NCI-H2227 (cell line): ENCODE measurements around the gene MPST.
"Not testable (repeated sequence)": the region's sequence is repeated elsewhere in the genome, so short reads cannot be mapped to it uniquely, and the experiment has no call there.

Experiments used
- DNase-seq: peaks from one replicate; lab custom pipeline; 2025; ENCODE audit not compliant: unreplicated experiment; lab: John Stamatoyannopoulos, UW

The MPST gene

DNA sequence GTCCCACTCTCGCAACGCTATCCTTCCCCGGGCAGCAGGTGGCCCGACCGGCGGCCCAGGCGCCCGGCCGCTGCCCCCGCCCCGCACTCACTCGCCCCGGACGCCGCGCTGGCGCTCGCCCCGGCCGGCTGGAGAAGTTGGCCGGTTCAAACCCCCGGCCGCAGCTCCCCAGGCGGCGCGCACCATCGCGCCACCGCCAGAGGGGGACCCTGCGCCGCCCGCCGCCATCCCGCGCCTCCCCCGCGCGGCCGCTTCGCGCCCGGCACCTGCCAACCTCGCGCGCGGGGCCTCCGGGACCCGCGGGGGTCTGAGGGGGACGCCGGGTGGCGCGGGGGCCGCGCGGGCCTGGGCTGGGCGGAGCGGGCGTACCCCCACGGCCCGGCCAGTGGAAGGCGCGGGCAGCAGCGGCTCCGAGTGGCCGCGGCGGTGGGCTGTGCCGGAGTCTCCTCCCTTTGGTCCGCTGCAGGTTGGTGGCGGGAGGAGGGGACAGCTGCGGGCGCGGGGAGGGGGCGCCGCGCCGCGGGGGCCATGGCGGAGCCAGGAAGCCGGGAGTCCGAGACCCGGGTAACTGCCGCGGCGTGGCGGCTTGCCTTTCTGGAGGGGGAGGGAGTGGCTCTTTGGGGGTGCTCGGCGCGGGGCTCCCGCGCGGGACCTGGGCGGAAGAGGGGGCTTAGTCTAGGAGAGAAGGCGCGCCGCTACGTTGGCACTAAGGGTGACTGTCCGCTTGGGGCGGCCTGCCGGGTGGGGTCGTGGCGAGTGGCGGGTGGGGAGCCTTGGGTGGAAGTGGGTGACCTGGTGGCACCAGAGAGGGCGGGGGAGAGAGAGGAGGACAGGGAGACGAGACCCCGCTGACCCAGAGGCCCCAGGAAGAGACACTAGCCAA is at the start of gene MPST, which contains the start of gene TST:
TSS of gene MPST (plus strand) at position 434 of the 883 bp plus-strand sequence. CDS start at position 529, 95 bp downstream.
TSS of gene TST (minus strand) at position 139 of the 883 bp plus-strand sequence. CDS start 715 bp downstream, outside the sequence.
- peak; percentile 79 for DNase-seq

GRCh38 chr22:36971341-36972125 is 48.0 kb upstream of the MPST start:
- DNase-seq: no peak

GRCh38 chr22:36976606-36977005 is 42.9 kb upstream of the MPST start:
- no peak for DNase-seq

GRCh38 chr22:36977401-36977861 is 42.1 kb upstream of the MPST start:
- DNase-seq: peak; percentile 34

DNA sequence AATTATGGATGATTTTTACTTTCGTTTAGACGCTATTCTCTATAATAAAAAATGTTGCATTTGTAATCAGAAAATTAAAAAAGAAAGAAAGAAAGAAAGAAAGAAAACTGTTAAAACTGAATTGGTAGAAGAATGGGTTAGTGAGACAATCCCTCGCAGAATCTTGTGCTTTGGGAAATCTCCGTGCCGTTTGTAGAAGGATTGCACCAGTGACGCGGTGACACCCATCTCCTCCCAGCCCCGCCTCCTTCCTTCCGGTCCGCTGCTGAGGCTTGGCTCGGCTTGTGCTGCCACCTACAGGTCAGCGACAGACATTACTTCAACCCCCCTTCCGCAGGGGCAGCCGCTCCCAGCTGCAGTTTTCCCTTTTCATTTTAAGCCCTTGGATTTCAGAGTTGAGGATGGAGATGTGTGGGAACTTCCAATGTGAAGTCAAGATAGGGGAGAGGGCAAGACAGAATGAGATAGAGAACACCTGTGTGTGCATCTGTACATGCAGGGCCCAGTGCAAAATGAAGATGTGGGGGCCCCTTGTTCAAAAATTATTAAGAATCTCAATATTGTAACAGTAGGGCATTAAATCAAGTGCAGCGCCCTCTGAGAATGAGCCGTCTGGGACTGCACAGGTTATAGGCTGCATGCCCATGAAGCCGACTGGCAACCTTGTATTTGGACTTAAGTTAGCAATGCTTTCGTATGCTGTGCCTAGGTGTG is 41.4 kb upstream of the MPST start:
- peak; percentile 88 for DNase-seq

DNA sequence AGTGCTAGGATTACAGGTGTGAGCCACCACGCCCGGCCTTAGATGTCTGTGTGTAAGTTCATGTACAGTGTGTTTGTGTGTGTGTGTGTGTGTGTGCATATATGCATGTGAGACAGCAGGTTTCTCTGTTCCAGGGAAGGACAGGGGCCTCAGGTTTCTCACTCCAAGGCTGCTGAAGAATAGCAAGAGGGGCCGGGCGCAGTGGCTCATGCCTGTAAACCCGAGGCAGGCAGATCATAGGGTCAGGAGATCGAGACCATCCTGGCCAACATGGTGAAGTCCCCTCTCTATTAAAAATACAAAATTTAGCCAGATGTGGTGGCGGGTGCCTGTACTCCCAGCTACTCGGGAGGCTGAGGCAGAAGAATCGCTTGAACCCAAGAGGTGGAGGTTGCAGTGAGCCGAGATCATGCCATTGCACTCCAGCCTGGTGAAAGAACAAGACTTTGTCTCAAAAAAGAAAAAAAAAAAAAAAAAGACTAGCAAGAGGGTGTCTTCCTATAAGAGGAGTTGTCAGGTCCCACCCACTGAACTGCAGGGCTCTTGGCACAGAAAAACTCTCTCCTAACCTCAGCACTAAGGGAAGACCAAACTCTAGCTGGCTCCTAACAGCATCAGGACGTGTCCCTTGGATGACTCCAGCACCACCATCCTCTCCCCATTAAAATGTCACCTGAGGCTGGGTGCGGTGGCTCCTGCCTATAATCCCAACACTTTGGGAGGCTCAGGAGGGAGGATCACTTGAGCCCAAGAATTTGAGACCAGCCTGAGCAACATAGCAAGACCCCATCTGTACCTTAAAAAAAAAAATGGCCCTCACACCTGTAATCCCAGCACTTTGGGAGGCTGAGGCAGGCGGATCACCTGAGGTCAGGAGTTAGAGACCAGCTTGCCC is 40.3 kb upstream of the MPST start:
- no peak for DNase-seq

DNA sequence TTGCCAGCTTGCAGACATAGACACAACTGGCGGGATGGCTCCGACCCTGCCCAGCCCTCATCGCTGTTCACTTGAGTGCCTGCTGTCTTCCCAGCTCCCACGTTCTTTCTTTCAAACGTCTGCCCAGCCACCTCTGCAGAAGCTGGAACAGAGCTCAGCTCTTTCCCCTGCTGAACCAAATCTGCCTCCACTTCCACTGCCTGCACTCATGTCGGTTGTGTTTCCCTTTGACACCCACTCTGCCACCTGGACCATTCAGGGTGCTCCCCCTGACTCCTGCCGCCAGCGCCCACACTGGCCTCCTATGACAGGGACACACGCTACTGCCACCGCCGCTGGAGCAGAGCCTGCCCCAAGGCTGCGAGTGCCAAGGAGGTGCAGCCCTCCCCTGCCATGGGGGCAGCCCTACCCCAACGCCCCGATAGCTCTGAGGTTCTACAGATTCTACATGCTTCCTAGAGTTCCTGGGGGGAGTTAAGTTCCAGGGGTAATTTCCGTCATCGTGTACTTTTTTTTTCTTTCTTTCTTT is 38.2 kb upstream of the MPST start:
- DNase-seq: no peak

DNA sequence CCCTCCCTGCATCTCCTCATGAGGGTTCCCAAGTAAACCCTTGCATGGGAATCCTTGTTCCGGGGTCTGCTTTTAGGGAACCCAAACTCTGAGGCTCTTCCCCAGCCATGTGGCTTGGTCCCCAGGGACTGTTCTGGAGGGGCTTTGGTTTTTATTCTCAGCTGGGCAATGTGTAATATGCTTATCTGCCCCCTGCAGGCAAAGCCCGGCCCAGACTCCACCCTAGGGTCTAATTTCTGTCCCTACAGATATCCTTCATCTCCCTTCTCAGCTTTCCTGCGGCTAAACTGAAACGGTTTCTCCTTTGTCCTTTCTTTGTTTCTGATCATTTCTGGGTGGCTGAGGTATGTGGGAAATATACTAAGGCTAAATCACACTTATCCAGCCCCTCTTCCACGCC is 37.4 kb upstream of the MPST start:
- DNase-seq: no peak

GRCh38 chr22:36985211-36985889 is 34.2 kb upstream of the MPST start:
- DNase-seq: no peak

DNA sequence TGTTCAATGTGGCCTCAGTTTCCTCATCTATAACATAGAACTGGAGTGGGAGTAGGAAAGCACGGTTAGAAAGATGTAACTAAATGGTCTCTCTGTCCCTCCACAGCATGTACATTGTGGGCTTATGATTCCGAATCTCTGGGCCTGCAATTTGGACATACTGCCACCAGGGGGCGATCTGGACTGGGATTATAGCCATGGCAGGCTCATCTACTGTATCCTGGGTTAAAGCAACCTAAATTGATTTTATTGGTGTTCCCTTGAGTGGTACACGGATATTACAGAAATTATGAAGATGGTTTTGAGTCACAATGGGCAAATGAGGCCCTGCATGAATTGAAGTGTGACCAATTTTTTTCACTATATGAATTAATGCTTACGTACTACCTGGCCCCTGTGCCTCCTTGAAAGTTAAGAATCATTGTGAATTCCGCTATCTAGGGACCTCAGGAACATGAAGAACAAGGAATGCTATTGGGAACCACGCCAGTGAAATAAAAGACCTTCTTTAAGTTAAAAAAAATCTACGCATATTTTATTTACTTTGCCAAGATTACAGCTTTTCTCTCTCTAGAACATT is 33.2 kb upstream of the MPST start:
- DNase-seq: no peak

- DNase-seq: no peak
Measured at GRCh38 chr22:36988075-36988832, 31.3 kb upstream of the MPST start.

GRCh38 chr22:36989012-36989411 is 30.5 kb upstream of the MPST start:
- not testable (repeated sequence) for DNase-seq

DNA sequence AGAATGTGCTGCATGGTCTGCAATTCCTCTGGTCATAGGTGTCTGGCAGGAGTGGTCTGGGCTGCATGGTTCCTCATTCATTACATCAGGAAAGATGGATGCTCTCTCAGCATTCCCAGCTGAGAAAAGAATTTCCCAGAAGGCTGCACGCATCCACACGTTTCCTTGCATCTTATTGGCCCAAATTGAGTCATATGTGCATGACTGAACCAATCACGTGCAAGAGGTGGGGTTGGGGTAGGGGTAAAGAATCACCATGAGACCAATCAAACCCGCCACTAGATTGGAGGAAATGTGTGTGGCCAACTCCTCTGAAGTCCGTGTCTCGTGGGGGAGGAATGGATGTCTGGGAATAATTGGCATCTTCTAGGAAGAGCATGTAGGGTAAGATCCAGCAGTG is 29.1 kb upstream of the MPST start:
- no peak for DNase-seq

GRCh38 chr22:36991206-36991605 is 28.3 kb upstream of the MPST start:
- no peak for DNase-seq

- no peak for DNase-seq
Measured at GRCh38 chr22:36997746-36998145, 21.8 kb upstream of the MPST start.

GRCh38 chr22:36998620-36999351 is 20.8 kb upstream of the MPST start:
- DNase-seq: no peak

GRCh38 chr22:36999463-36999862 is 20.1 kb upstream of the MPST start:
- no peak for DNase-seq
